Bronchial epithelial cell (primary cell): Measurements from ENCODE around the gene LONP2. TPM values are rescaled to one million over a fixed set of nuclear protein-coding genes. Genes with fewer than 3 reads are reported as not detected.

Source experiments
- DNase-seq: peaks from one replicate; pipeline ENCODE4 v3.0.0-alpha.2; 2010; ENCODE audit warnings: low read depth
- FAIRE-seq: peaks from 2 replicates; lab custom pipeline; 2011; peaks lifted over from hg19 to GRCh38; lab: Jason Lieb, UNC
- H3K27me3 ChIP-seq: 2 replicates; pipeline ENCODE4 v1.5.1; 2011; ENCODE audit warnings: low read length; ENCODE audit not compliant: control insufficient read depth, insufficient read depth
- H3K36me3 ChIP-seq: 2 replicates; pipeline ENCODE4 v1.5.1; 2011; ENCODE audit warnings: low read length; ENCODE audit not compliant: control insufficient read depth, insufficient read depth
- H3K4me3 ChIP-seq: 2 replicates; pipeline ENCODE4 v1.5.1; 2011; ENCODE audit warnings: mild to moderate bottlenecking, low read depth, low read length, control low read depth
- CTCF ChIP-seq: IDR thresholded peaks from 2 replicates; pipeline ENCODE4 v1.5.1; 2011; ENCODE audit warnings: mild to moderate bottlenecking, moderate library complexity, low read length, control low read depth, inconsistent platforms; ENCODE audit not compliant: insufficient read depth, severe bottlenecking
- total RNA-seq: library from RNA; depleted of rRNA; stranded (reverse); fragments of >200 nt; gene quantifications from 2 replicates; pipeline ENCODE4 v1.2.1, GENCODE V29; 2014

Gene LONP2
- total RNA-seq, 1 donor from 2014 or later = 41.9 TPM

- TF ChIP-seq CTCF = peak; percentile 48
- no peak overlapping the region for H3K4me3 ChIP-seq
- H3K27me3 ChIP-seq = no peaks in the 10 kb centered on the region
- no peak for DNase-seq
- no peaks in the 10 kb centered on the region for H3K36me3 ChIP-seq
- FAIRE-seq = no peak
Measured at GRCh38 chr16:48231727-48232492, 12.2 kb upstream of the LONP2 start.

- Histone ChIP-seq H3K4me3 (no peak overlapping the region), H3K27me3 (no peaks in the 10 kb centered on the region), H3K36me3 (no peaks in the 10 kb centered on the region)
- peak; percentile 43 for DNase-seq
- FAIRE-seq = no peak
- TF ChIP-seq CTCF = no peak
Measured at GRCh38 chr16:48232493-48233040, 11.5 kb upstream of the LONP2 start.

- no peak for TF ChIP-seq CTCF
- DNase-seq (no peak), FAIRE-seq (no peak)
- Histone ChIP-seq H3K4me3 (no peak overlapping the region), H3K36me3 (no peaks in the 10 kb centered on the region), H3K27me3 (no peaks in the 10 kb centered on the region)
Measured at GRCh38 chr16:48234630-48235029, 9.5 kb upstream of the LONP2 start.

- H3K4me3 ChIP-seq = no peak overlapping the region
- TF ChIP-seq CTCF = no peak
- H3K27me3 ChIP-seq = no peaks in the 10 kb centered on the region
- no peak for FAIRE-seq
- no peaks in the 10 kb centered on the region for H3K36me3 ChIP-seq
- DNase-seq = peak; percentile 22
Measured at GRCh38 chr16:48235058-48235555, 9.0 kb upstream of the LONP2 start.

GRCh38 chr16:48235556-48236136 is 8.5 kb upstream of the LONP2 start:
- Histone ChIP-seq H3K4me3 (no peak overlapping the region), H3K36me3 (no peaks in the 10 kb centered on the region), H3K27me3 (no peaks in the 10 kb centered on the region)
- FAIRE-seq = no peak
- TF ChIP-seq CTCF = no peak
- no peak for DNase-seq
